Spleen (tissue), 11 donors: ENCODE results near the gene FBXL17. TPM values are rescaled to one million over a fixed set of nuclear protein-coding genes. Genes with fewer than 3 reads are reported as not detected.

Experiments used
- DNase-seq: peaks from one replicate; pipeline ENCODE4 v3.0.0-alpha.2; 2020
- H3K27ac ChIP-seq, 8 donors: fragments of 200-600 bp; sonication (generic) in 7 of 8; 1 replicate in 4 of 8; 2 replicates in 4 of 8; pipeline versions ENCODE4 v1.5.0 to v1.8.0; 2016 to 2021; ENCODE audit warnings: inconsistent platforms in 4 of 8, mild to moderate bottlenecking in 4 of 8, moderate library complexity in 1 of 8
- H3K27me3 ChIP-seq, 7 donors: fragments of 200-600 bp; sonication (generic) in 6 of 7; replicated peaks in 1 of 7; 1 replicate in 4 of 7; 2 replicates in 3 of 7; pipeline versions ENCODE4 v1.5.0 to v1.8.0; 2016 to 2021; ENCODE audit warnings: inconsistent platforms in 3 of 7, mild to moderate bottlenecking in 1 of 7
- H3K36me3 ChIP-seq, 6 donors: fragments of 200-600 bp; sonication (generic) in 5 of 6; 1 replicate in 4 of 6; 2 replicates in 2 of 6; pipeline versions ENCODE4 v1.5.0 to v1.8.0; 2016 to 2021; ENCODE audit warnings: inconsistent platforms in 2 of 6
- H3K4me1 ChIP-seq, 6 donors: fragments of 200-600 bp; sonication (generic) in 5 of 6; 1 replicate in 3 of 6; 2 replicates in 3 of 6; pipeline versions ENCODE4 v1.5.0 to v1.8.0; 2016 to 2021; ENCODE audit warnings: inconsistent platforms in 3 of 6
- H3K4me3 ChIP-seq, 8 donors: fragments of 200-600 bp; sonication (generic) in 7 of 8; 1 replicate in 4 of 8; 2 replicates in 4 of 8; pipeline versions ENCODE4 v1.5.0 to v1.8.0; 2016 to 2021; ENCODE audit warnings: inconsistent platforms in 4 of 8, mild to moderate bottlenecking in 4 of 8, moderate library complexity in 2 of 8
- H3K9me3 ChIP-seq, 8 donors: fragments of 200-600 bp; sonication (generic) in 7 of 8; 1 replicate in 4 of 8; 2 replicates in 4 of 8; pipeline versions ENCODE4 v1.5.0 to v1.8.0; 2016 to 2021; ENCODE audit warnings: inconsistent platforms in 4 of 8
- CTCF ChIP-seq, 11 experiments: fragments of 200-600 bp in 7 of 11; fragments of 450-650 bp in 4 of 11; sonication (generic) in 4 of 11; IDR thresholded peaks in 8 of 11; conservative IDR thresholded peaks in 3 of 11; 1 replicate in 7 of 11; 2 replicates in 4 of 11; pipeline versions ENCODE4 v1.4.0 to v1.8.0; 2016 to 2021; ENCODE audit warnings: antibody characterized with exemption in 11 of 11, inconsistent platforms in 4 of 11, mild to moderate bottlenecking in 1 of 11
- POLR2A ChIP-seq, 3 donors: fragments of 450-650 bp; IDR thresholded peaks; one replicate each; pipeline ENCODE4 v1.5.1; 2017; ENCODE audit warnings: antibody characterized with exemption in 3 of 3, mild to moderate bottlenecking in 1 of 3
- POLR2AphosphoS5 ChIP-seq, 3 donors: sonication (generic); formaldehyde crosslinking; IDR thresholded peaks; one replicate each; pipeline ENCODE4 v1.5.1; 2017; ENCODE audit warnings: antibody characterized with exemption in 3 of 3
- WGBS, 5 donors: extraction: QIAGEN DNeasy Blood & Tissue Kit in 3 of 5; methylation state at CpG; one replicate each; pipeline versions ENCODE4 v1.1.5 to v1.1.7; 2013 to 2018; 5-methylcytosine and 5-hydroxymethylcytosine counted together
- intact Hi-C: fragments of 100-400 bp; cut with DNase I; formaldehyde crosslinking; loops from one replicate; pipeline ENCODE4 v1.15.0; 2023; ENCODE audit warnings: low total_unique reads
- polyA plus RNA-seq, 3 donors: library from polyadenylated mRNA; stranded (reverse); fragments of 200-250 nt; gene quantifications; one replicate each; pipeline ENCODE4 v1.2.1, GENCODE V29; 2013
- total RNA-seq, 7 donors: library from RNA; depleted of rRNA in 3 of 7; stranded (reverse); fragments of >200 nt in 3 of 7; fragmentation: NEBNext Ultra II Directional in 4 of 7; extraction: Animal tissue kit (Norgen Biotek cat#: 25700) in 4 of 7; gene quantifications; one replicate each; pipeline versions ENCODE4 v1.1.0 to v1.2.1, GENCODE V29; 2016 to 2021
- donor health status: healthy with polysubstance abuse.
- donor health status: DM: no; HTN: no; CAD: no; lungs with moderate emphysema.
- donor health status: DM: no; HTN: no; CAD: no.
- donor health status: Bipolar disorder and iron deficiency.
- donor health status: healthy.
- donor health status: DM: no; HTN: no; CAD: no.
- donor health status: DM: yes; HTN: yes; CAD: no.

The FBXL17 gene
- total and polyA plus RNA-seq, 10 donors = 5.1 to 39.9 (median 21.8) TPM

- WGBS, 5 donors = 93 to 98% (median 97%) methylated on average over 2 of the region's 2 CpGs
- no peaks in the 10 kb centered on the region for H3K4me1 ChIP-seq
- intact Hi-C loops = no loop called here
Measured at GRCh38 chr5:108111736-108112135, 270.2 kb downstream of the FBXL17 start.

GRCh38 chr5:108109059-108109458, 272.8 kb downstream of the FBXL17 start:
- intact Hi-C loops = no loop called here
- DNase-seq = no peak
- 96 to 100% (median 99%) methylated on average over 2 of the region's 2 CpGs for WGBS, 5 donors
- Histone ChIP-seq H3K4me3 (no peak overlapping the region), H3K27ac (no peak overlapping the region), H3K9me3 (peaks cover 0 to 19% (median 14%) of the 10 kb centered on the region in 8 donors), H3K36me3 (peaks cover 0 to 7% (median 0%) of the 10 kb centered on the region in 6 donors), H3K4me1 (no peaks in the 10 kb centered on the region), H3K27me3 (no peaks in the 10 kb centered on the region)
- no peak for TF ChIP-seq POLR2A (IDR thresholded peaks at IDR 0.05)
- no peak for TF ChIP-seq POLR2AphosphoS5 (IDR thresholded peaks at IDR 0.05)
- no peak for TF ChIP-seq CTCF (IDR thresholded peaks at IDR 0.05 in 8 of 11, conservative IDR thresholded peaks at IDR 0.05 in 3 of 11)

More at GRCh38 chr5:108111736-108112135, 270.2 kb downstream of the FBXL17 start:
- TF ChIP-seq CTCF (IDR thresholded peaks at IDR 0.05 in 8 of 11, conservative IDR thresholded peaks at IDR 0.05 in 3 of 11) (no peak), POLR2AphosphoS5 (IDR thresholded peaks at IDR 0.05) (no peak), POLR2A (IDR thresholded peaks at IDR 0.05) (no peak)
- Histone ChIP-seq H3K4me3 (no peak overlapping the region), H3K27me3 (no peaks in the 10 kb centered on the region), H3K36me3 (no peaks in the 10 kb centered on the region), H3K27ac (no peak overlapping the region), H3K9me3 (peaks cover 0 to 20% (median 14%) of the 10 kb centered on the region in 8 donors)
- no peak for DNase-seq

DNA sequence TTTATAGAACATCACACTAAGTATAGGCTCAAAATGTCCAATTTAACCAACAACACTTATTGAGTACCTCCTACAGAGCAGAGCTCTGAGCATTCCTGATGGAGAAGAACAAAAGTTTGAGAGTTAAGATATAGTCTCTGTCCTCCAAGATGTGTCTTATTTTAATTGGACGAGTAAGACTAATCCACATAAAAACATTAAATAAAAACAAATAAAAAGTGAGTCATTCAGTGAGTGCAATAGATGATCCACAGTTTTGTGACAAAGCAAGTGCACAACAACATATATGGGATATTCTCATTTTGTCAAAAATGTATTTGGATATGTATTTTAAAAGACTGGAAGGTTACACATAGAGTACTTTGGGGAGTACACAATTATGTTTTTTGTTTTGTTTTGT, 277.4 kb downstream of the FBXL17 start:
- no peak for DNase-seq
- no peaks in the 10 kb centered on the region for H3K4me1 ChIP-seq
- 94 to 100% (median 95%) methylated on average over 1 of the region's 1 CpG for WGBS, 5 donors
- H3K4me3 ChIP-seq = no peak overlapping the region
- H3K27me3 ChIP-seq = no peaks in the 10 kb centered on the region
- no peak for TF ChIP-seq POLR2A (IDR thresholded peaks at IDR 0.05)
- TF ChIP-seq POLR2AphosphoS5 (IDR thresholded peaks at IDR 0.05) = no peak
- no peak overlapping the region for H3K27ac ChIP-seq
- peaks cover 0 to 7% (median 0%) of the 10 kb centered on the region in 6 donors for H3K36me3 ChIP-seq
- H3K9me3 ChIP-seq = no peaks in the 10 kb centered on the region
- intact Hi-C loops = no loop called here

GRCh38 chr5:108102463-108102862, 279.4 kb downstream of the FBXL17 start:
- WGBS, 5 donors = 91 to 98% (median 95%) methylated on average over 3 of the region's 3 CpGs

More at GRCh38 chr5:108102463-108102862, 279.4 kb downstream of the FBXL17 start:
- intact Hi-C loops = no loop called here
- peaks cover 0 to 7% (median 0%) of the 10 kb centered on the region in 6 donors for H3K36me3 ChIP-seq
- no peaks in the 10 kb centered on the region for H3K27me3 ChIP-seq
- no peaks in the 10 kb centered on the region for H3K4me1 ChIP-seq
- TF ChIP-seq CTCF (IDR thresholded peaks at IDR 0.05 in 8 of 11, conservative IDR thresholded peaks at IDR 0.05 in 3 of 11) (no peak), POLR2AphosphoS5 (IDR thresholded peaks at IDR 0.05) (no peak), POLR2A (IDR thresholded peaks at IDR 0.05) (no peak)
- DNase-seq = no peak
- no peak overlapping the region for H3K4me3 ChIP-seq
- H3K27ac ChIP-seq = no peak overlapping the region
- H3K9me3 ChIP-seq = no peaks in the 10 kb centered on the region
